Suprapubic skin (tissue), 4 donors: ENCODE results near the gene PNLDC1. TPM values are rescaled to one million over a fixed set of nuclear protein-coding genes. Genes with fewer than 3 reads are reported as not detected.

Experiments used
- DNase-seq, 2 donors: peaks; one replicate each; pipeline ENCODE4 v3.0.0-alpha.2; 2019; ENCODE audit warnings: low spot score in 2 of 2
- H3K27ac ChIP-seq: fragments of 200-600 bp; sonication (generic); one replicate; pipeline ENCODE4 v1.5.1; 2019
- H3K27me3 ChIP-seq: fragments of 200-600 bp; sonication (generic); one replicate; pipeline ENCODE4 v1.5.1; 2019
- H3K36me3 ChIP-seq: fragments of 200-600 bp; sonication (generic); one replicate; pipeline ENCODE4 v1.5.1; 2019
- H3K4me1 ChIP-seq: fragments of 200-600 bp; sonication (generic); one replicate; pipeline ENCODE4 v1.5.1; 2019
- H3K4me3 ChIP-seq: fragments of 200-600 bp; sonication (generic); one replicate; pipeline ENCODE4 v1.5.1; 2019; ENCODE audit warnings: mild to moderate bottlenecking
- H3K9me3 ChIP-seq: fragments of 200-600 bp; sonication (generic); one replicate; pipeline ENCODE4 v1.5.1; 2019
- EP300 ChIP-seq: sonication (generic); formaldehyde crosslinking; IDR thresholded peaks from one replicate; pipeline ENCODE4 v1.6.1; 2017; ENCODE audit warnings: antibody characterized with exemption
- POLR2A ChIP-seq, 2 donors: fragments of 450-650 bp; IDR thresholded peaks; one replicate each; pipeline ENCODE4 v1.6.1; 2017; ENCODE audit warnings: antibody characterized with exemption in 2 of 2, mild to moderate bottlenecking in 2 of 2, moderate library complexity in 2 of 2
- POLR2AphosphoS5 ChIP-seq, 3 donors: sonication (generic); formaldehyde crosslinking; IDR thresholded peaks; one replicate each; pipeline ENCODE4 v1.6.1; 2017; ENCODE audit warnings: antibody characterized with exemption in 3 of 3
- WGBS: methylation state at CpG from one replicate; pipeline ENCODE4 v1.1.5; 2018; 5-methylcytosine and 5-hydroxymethylcytosine counted together
- total RNA-seq, 4 donors: library from RNA; depleted of rRNA; stranded (reverse); fragments of >200 nt; gene quantifications; one replicate each; pipeline ENCODE4 v1.1.0, GENCODE V29; 2016
- TF ChIP-seq, protein P1 (sequence below), 2 donors: fragments of 200-600 bp in 1 of 2; fragments of 450-650 bp in 1 of 2; sonication (generic) in 1 of 2; IDR thresholded peaks; one replicate each; pipeline ENCODE4 v1.5.1; 2016 to 2019; ENCODE audit warnings: antibody characterized with exemption in 2 of 2, mild to moderate bottlenecking in 1 of 2, moderate library complexity in 1 of 2

Gene PNLDC1
- total RNA-seq, 4 donors from 2014 or later: 1.1 to 4.4 (median 2.9) TPM

DNA sequence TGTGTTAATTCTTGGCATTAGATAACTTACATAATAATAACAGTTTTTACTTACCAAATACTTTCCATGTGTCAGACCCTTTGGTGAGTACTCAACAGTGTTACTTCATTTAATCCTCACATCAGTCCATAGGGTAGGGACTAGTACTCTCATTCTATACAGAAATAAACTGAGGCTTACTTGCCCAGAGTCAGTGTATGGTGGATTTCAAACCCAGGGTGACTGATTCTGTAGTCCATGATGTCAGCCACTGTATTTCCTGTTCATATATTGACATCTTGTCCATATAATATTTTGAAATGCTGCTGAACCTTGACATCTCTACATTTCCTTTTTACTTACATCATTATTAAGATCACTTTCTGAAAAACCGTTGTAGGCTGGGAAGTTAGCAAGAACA lies 2.5 kb upstream of the PNLDC1 start:
- no peak overlapping the region for H3K4me3 ChIP-seq
- peaks cover 64% of the 10 kb centered on the region for H3K36me3 ChIP-seq
- DNase-seq: no peak
- TF ChIP-seq EP300 (no peak), POLR2A (IDR thresholded peaks at IDR 0.05) (no peak), POLR2AphosphoS5 (IDR thresholded peaks at IDR 0.05) (no peak)
- TF ChIP-seq, protein P1, sequence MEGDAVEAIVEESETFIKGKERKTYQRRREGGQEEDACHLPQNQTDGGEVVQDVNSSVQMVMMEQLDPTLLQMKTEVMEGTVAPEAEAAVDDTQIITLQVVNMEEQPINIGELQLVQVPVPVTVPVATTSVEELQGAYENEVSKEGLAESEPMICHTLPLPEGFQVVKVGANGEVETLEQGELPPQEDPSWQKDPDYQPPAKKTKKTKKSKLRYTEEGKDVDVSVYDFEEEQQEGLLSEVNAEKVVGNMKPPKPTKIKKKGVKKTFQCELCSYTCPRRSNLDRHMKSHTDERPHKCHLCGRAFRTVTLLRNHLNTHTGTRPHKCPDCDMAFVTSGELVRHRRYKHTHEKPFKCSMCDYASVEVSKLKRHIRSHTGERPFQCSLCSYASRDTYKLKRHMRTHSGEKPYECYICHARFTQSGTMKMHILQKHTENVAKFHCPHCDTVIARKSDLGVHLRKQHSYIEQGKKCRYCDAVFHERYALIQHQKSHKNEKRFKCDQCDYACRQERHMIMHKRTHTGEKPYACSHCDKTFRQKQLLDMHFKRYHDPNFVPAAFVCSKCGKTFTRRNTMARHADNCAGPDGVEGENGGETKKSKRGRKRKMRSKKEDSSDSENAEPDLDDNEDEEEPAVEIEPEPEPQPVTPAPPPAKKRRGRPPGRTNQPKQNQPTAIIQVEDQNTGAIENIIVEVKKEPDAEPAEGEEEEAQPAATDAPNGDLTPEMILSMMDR (IDR thresholded peaks at IDR 0.05): no peak
- no peak overlapping the region for H3K27ac ChIP-seq
- H3K4me1 ChIP-seq: peaks cover 2% of the 10 kb centered on the region
- 74% methylated on average over 1 of the region's 1 CpG for WGBS
- no peaks in the 10 kb centered on the region for H3K9me3 ChIP-seq
- no peaks in the 10 kb centered on the region for H3K27me3 ChIP-seq

DNA sequence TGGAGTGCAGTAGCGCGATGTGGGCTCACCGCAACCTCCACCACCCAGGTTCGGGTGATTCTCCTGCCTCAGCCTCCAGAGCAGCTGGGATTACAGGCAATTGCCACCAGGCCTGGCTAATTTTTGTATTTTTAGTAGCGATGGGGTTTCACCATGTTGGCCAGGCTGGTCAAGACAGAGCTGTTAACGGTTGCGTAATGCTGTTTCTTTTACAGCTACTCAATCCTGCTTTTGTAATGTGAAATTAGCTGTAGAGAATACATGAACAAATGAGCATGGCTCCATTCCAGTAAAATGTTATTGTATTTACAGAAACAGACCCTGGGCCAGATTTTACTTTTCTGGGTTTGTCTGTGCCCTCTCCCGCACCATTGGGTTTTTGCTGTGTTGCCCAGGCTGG lies 1.9 kb downstream of the PNLDC1 start:
- Histone ChIP-seq H3K9me3 (no peaks in the 10 kb centered on the region), H3K36me3 (peaks cover 33% of the 10 kb centered on the region), H3K27ac (no peak overlapping the region), H3K27me3 (no peaks in the 10 kb centered on the region), H3K4me3 (no peak overlapping the region), H3K4me1 (no peaks in the 10 kb centered on the region)
- no peak for DNase-seq
- TF ChIP-seq POLR2A (IDR thresholded peaks at IDR 0.05) (no peak), POLR2AphosphoS5 (IDR thresholded peaks at IDR 0.05) (no peak), EP300 (no peak)
- TF ChIP-seq, protein P1 (IDR thresholded peaks at IDR 0.05): no peak
- WGBS: 90% methylated on average over 8 of the region's 8 CpGs

DNA sequence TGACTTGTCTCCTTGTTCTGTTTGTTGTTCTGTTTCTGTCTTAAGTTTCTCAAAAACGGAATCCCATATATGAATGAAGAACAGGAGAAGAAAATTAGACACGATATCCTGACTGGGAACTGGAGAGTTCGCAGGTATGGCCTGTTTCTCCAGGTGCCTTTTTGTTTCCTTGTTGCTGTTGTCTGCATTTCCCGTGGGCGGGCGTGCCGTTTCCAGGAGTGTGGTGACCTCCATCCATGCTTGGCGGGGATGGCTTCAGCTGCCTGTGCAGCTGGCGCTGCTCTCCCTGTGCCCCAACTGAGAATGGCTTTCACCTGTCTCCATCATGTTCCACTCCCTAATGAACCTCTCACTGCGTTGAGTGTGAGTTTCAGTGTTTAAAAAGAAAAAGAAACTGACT lies 4.4 kb downstream of the PNLDC1 start:
- 88% methylated on average over 10 of the region's 10 CpGs for WGBS
- Histone ChIP-seq H3K4me3 (no peak overlapping the region), H3K9me3 (no peaks in the 10 kb centered on the region), H3K36me3 (peaks cover 8% of the 10 kb centered on the region), H3K27me3 (no peaks in the 10 kb centered on the region), H3K4me1 (peaks cover 3% of the 10 kb centered on the region), H3K27ac (no peak overlapping the region)
- no peak for DNase-seq
- TF ChIP-seq, protein P1 (IDR thresholded peaks at IDR 0.05): no peak
- no peak for TF ChIP-seq POLR2AphosphoS5 (IDR thresholded peaks at IDR 0.05)
- TF ChIP-seq POLR2A (IDR thresholded peaks at IDR 0.05): no peak

DNA sequence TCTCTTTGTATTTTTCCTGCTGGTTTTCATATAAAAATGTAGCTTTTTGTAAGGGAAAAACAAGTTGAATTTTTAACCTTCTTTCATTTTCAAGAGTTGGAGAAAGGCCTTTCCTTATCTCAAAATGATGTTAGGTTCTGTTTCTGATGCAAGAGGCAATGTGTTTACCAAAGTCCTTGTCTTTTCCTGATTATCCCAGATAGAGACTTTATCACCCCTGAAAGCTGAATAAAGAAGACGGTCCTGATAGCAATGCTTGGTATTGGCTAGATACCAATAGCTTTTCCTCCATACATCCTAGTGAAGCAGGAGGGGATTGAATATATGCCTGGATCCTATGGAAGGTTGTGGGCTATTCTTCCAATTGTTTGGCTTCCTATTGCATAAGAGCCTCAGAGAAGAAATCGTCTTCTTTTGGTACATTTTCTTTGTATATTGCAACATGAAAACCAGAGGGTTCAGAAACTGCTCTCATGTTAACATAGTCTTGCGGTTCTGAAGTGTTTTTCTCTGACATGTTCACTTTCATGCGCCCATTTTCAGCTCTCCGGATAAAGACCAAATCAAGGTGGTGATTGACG lies 5.5 kb downstream of the PNLDC1 start:
- Histone ChIP-seq H3K27me3 (no peaks in the 10 kb centered on the region), H3K4me1 (peaks cover 3% of the 10 kb centered on the region), H3K36me3 (no peaks in the 10 kb centered on the region), H3K9me3 (no peaks in the 10 kb centered on the region), H3K4me3 (no peak overlapping the region), H3K27ac (no peak overlapping the region)
- no peak for DNase-seq
- no peak for TF ChIP-seq EP300
- no peak for TF ChIP-seq POLR2A (IDR thresholded peaks at IDR 0.05)
- TF ChIP-seq POLR2AphosphoS5 (IDR thresholded peaks at IDR 0.05): no peak
- TF ChIP-seq, protein P1 (IDR thresholded peaks at IDR 0.05): no peak
- WGBS: 94% methylated on average over 6 of the region's 6 CpGs

DNA sequence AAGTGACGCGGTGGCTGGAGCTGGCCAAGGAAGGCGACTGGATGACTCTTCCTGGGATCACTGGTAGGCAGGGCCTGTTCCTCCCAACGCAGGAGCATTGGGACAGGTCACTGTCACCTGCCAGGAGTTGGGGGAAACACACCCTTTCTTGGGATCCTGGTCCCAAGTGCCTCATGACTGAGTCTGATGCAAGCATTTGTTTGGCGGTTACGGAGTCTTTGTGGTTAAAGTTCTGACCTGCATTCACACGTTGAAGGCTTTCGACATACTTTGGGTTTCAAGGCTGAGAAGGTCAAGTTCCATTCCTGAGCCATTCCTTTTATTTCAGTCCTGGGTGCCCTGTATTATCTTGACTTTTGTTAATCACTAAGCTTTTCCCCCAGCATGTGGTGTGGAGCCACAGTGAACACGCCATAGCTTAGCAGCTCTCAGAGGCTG lies 6.0 kb downstream of the PNLDC1 start:
- Histone ChIP-seq H3K27me3 (no peaks in the 10 kb centered on the region), H3K4me3 (no peak overlapping the region), H3K9me3 (no peaks in the 10 kb centered on the region), H3K4me1 (peaks cover 3% of the 10 kb centered on the region), H3K36me3 (no peaks in the 10 kb centered on the region), H3K27ac (no peak overlapping the region)
- DNase-seq: no peak
- WGBS: 89% methylated on average over 9 of the region's 9 CpGs
- no peak for TF ChIP-seq POLR2A (IDR thresholded peaks at IDR 0.05)
- TF ChIP-seq POLR2AphosphoS5 (IDR thresholded peaks at IDR 0.05): no peak
- TF ChIP-seq, protein P1 (IDR thresholded peaks at IDR 0.05): no peak
- no peak for TF ChIP-seq EP300
